Ascending aorta (tissue), 2 donors: ENCODE data around the gene WDR59. TPM values are rescaled to one million over a fixed set of nuclear protein-coding genes. Genes with fewer than 3 reads are reported as not detected.
"Not testable (repeated sequence)": the region's sequence is repeated elsewhere in the genome, so short reads cannot be mapped to it uniquely, and the experiment has no call there.

Source experiments
- DNase-seq, 2 donors: peaks; one replicate each; pipeline ENCODE4 v3.0.0-alpha.2; 2019; ENCODE audit warnings: low spot score in 2 of 2
- H3K27ac ChIP-seq, 2 donors: fragments of 200-600 bp; sonication (generic); one replicate each; pipeline ENCODE4 v1.5.1; 2016 to 2017; ENCODE audit warnings: mild to moderate bottlenecking in 1 of 2
- H3K27me3 ChIP-seq: fragments of 200-600 bp; sonication (generic); one replicate; pipeline ENCODE4 v1.5.1; 2017
- H3K36me3 ChIP-seq, 2 donors: fragments of 200-600 bp; sonication (generic); one replicate each; pipeline ENCODE4 v1.5.1; 2016
- H3K4me1 ChIP-seq, 2 donors: fragments of 200-600 bp; sonication (generic); one replicate each; pipeline ENCODE4 v1.5.1; 2016 to 2017; ENCODE audit warnings: mild to moderate bottlenecking in 1 of 2
- H3K4me3 ChIP-seq, 2 donors: fragments of 200-600 bp; sonication (generic); one replicate each; pipeline ENCODE4 v1.5.1; 2016 to 2017; ENCODE audit warnings: mild to moderate bottlenecking in 1 of 2
- H3K9me3 ChIP-seq, 2 donors: fragments of 200-600 bp; sonication (generic); one replicate each; pipeline ENCODE4 v1.5.1; 2016
- intact Hi-C: fragments of 100-400 bp; cut with DNase I; formaldehyde crosslinking; loops from one replicate; pipeline ENCODE4 v1.15.1; 2023
- total RNA-seq: library from RNA; depleted of rRNA; stranded (reverse); fragments of >200 nt; gene quantifications from one replicate; pipeline ENCODE4 v1.1.0, GENCODE V29; 2016
- TF ChIP-seq, protein P1 (sequence below), 3 experiments: fragments of 200-600 bp in 2 of 3; fragments of 450-650 bp in 1 of 3; sonication (generic) in 2 of 3; IDR thresholded peaks; one replicate each; pipeline ENCODE4 v1.5.1; 2016 to 2019; ENCODE audit warnings: antibody characterized with exemption in 3 of 3, mild to moderate bottlenecking in 1 of 3, moderate library complexity in 1 of 3

WDR59 gene
- total RNA-seq, 1 donor from 2014 or later, result 22.0 TPM

DNA sequence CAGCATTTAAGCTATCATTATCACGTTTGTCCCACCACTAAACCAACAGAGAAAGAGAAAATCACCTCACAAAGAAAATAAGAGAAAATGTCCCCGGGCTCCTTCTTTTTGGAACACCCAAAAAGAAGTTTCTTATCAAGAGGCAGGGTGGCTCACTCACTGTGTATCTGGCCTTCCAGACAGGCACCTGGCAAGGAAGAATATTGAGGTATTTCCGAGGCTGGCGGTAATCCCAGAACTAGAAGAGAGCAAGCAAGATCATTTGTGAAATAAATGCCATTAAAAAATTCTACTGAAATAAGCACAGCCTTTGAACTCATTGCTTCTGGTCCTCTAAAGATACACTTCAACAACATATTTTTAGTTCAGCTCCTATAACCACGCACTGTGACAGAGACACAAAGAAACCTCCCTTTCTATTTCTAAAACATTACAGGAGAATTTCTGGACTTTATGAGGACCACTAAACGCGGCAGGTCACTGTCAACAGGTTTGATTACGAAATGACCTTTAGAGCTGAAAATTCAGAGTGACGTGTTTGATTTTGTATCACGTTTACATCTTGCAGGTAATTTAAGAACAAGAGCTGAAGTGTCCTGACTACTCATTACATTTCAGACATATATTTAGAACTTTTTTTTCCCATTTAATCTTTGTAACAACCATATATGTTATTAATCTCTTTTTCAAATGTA lies 61.0 kb downstream of the WDR59 start:
- Histone ChIP-seq H3K27me3 (no peaks in the 10 kb centered on the region), H3K9me3 (no peaks in the 10 kb centered on the region), H3K27ac (no peak overlapping the region), H3K4me1 (no peaks in the 10 kb centered on the region), H3K36me3 (peaks cover 36 to 47% of the 10 kb centered on the region in 2 donors), H3K4me3 (no peak overlapping the region)
- intact Hi-C loops, result no loop called here
- DNase-seq, result no peak
- TF ChIP-seq, protein P1, sequence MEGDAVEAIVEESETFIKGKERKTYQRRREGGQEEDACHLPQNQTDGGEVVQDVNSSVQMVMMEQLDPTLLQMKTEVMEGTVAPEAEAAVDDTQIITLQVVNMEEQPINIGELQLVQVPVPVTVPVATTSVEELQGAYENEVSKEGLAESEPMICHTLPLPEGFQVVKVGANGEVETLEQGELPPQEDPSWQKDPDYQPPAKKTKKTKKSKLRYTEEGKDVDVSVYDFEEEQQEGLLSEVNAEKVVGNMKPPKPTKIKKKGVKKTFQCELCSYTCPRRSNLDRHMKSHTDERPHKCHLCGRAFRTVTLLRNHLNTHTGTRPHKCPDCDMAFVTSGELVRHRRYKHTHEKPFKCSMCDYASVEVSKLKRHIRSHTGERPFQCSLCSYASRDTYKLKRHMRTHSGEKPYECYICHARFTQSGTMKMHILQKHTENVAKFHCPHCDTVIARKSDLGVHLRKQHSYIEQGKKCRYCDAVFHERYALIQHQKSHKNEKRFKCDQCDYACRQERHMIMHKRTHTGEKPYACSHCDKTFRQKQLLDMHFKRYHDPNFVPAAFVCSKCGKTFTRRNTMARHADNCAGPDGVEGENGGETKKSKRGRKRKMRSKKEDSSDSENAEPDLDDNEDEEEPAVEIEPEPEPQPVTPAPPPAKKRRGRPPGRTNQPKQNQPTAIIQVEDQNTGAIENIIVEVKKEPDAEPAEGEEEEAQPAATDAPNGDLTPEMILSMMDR (IDR thresholded peaks at IDR 0.05), result no peak

DNA sequence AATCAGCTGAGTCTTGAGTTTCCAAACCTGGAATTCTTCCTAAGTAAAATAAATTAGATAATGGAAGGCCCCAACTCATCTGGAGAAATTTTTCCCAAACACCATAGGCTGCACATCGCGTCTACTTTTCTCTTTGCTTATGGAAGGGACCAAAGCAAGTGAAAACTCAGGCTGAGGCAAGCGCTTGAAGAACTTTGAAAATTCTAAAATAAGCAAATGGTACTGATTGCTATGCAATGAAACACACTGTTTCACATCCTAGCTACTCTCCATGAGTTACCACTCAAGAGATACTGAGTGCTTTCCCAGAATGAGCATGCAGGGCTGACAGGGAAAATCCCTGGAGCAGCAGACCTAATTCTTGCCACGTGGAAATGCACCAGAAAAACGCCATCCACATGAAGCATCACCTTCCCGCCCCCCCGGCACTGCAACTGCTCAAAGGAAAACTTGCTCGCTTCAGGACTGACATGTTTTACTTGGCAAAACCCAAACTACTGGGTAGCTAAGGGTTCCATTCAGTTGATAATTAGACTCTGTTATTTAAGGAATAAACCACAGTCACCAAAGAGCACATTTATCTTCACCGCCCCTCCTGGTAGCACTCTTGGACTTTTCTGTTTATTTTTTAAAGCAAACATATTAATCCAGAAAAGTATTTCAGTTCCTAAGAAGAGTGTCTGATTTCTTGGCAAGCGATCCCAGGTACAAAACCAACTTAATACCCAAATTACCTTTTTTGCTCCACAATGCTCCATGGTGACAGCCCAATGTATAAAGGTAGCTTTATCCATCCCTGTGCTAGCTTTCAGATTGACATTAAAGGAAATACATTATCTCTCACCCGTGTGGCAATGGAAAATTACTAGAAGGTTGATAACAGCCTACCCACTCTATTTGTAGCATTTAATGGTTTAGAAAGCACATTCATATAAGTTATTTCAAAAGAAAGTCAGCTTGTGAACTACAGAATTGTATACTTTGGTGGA lies 62.5 kb downstream of the WDR59 start:
- no peaks in the 10 kb centered on the region for H3K9me3 ChIP-seq
- TF ChIP-seq, protein P1 (IDR thresholded peaks at IDR 0.05), result no peak
- intact Hi-C loops, result no loop called here
- no peak overlapping the region for H3K4me3 ChIP-seq
- no peaks in the 10 kb centered on the region for H3K4me1 ChIP-seq
- peaks cover 46 to 54% of the 10 kb centered on the region in 2 donors for H3K36me3 ChIP-seq
- H3K27me3 ChIP-seq, result no peaks in the 10 kb centered on the region
- H3K27ac ChIP-seq, result no peak overlapping the region
- DNase-seq, result no peak

DNA sequence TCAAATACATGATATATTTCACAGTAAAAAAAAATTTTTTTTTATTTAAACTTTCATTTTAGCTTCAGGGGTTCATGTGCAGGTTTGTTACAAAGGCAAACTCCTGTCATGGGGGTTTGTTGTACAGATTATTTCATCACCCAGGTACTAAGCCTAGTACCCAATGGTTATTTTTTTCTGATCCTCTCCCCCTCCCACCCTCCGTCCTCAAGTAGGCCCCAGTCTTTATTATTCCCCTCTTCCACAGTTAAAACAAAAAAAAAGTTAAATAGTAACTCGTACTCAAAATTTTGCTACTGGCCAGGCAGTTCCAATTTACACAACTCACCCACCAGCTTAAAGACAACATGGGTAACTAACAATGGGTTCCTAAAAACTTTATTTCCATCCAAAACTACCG lies 63.9 kb downstream of the WDR59 start:
- no peaks in the 10 kb centered on the region for H3K4me1 ChIP-seq
- no peak overlapping the region for H3K4me3 ChIP-seq
- H3K9me3 ChIP-seq, result no peaks in the 10 kb centered on the region
- no peak overlapping the region for H3K27ac ChIP-seq
- intact Hi-C loops, result no loop called here
- H3K36me3 ChIP-seq, result peaks cover 55 to 68% of the 10 kb centered on the region in 2 donors
- DNase-seq, result no peak
- TF ChIP-seq, protein P1 (IDR thresholded peaks at IDR 0.05), result no peak
- no peaks in the 10 kb centered on the region for H3K27me3 ChIP-seq

DNA sequence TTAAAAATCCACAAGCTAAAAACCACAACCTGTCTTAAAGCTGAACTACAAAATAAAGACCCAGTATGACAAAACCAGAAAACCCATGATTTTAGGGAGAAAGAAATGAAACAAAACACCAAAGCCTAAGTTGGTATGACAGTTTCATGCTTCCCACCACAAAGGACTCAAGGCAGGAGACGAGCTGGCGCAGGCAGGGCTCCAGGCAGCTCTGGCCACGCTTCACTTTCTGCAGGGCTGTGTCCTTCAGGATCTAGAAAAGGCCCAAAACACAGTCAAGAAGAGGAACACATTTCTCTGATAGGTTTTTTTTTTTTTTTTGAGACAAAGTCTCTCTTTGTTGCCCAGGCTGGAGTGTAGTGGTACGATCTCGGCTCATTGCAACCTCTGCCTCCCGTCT lies 75.3 kb downstream of the WDR59 start:
- Histone ChIP-seq H3K27ac (no peak overlapping the region), H3K4me1 (no peaks in the 10 kb centered on the region), H3K27me3 (no peaks in the 10 kb centered on the region), H3K4me3 (no peak overlapping the region), H3K36me3 (peaks cover 54 to 78% of the 10 kb centered on the region in 2 donors), H3K9me3 (peaks cover 0 to 12% of the 10 kb centered on the region in 2 donors)
- intact Hi-C loops, result no loop called here
- TF ChIP-seq, protein P1 (IDR thresholded peaks at IDR 0.05), result no peak
- no peak for DNase-seq

DNA sequence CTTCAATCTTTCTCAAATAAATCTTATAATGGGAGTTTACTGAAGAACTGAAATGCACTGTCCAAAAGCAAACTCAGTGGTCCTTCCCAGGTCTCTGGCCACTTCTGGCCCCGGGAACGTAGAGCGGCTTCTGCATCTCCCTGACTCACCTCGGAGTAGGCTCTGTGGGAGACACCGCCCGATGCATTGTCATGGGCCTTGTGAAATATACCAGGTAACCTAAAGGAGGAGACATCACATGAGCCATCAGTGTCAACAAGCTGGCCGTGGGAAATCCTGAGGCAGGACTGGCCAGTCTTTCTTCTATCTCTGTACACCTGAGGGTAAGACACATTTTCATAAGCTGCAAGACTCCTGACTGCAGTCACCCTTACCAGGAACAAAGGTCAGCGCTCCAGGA lies 76.2 kb downstream of the WDR59 start:
- H3K27me3 ChIP-seq, intact Hi-C loops, H3K4me1 ChIP-seq, H3K4me3 ChIP-seq, H3K27ac ChIP-seq, DNase-seq: not testable (repeated sequence)
- Histone ChIP-seq H3K36me3 (peaks cover 45 to 72% of the 10 kb centered on the region in 2 donors), H3K9me3 (peaks cover 0 to 12% of the 10 kb centered on the region in 2 donors)
